ENCODE results near the gene C9orf85. TPM values are rescaled to one million over a fixed set of nuclear protein-coding genes. Genes with fewer than 3 reads are reported as not detected.

The C9orf85 gene
- total and polyA plus RNA-seq, 9 of the 15 experiments (the other 6 are each of a cell fraction or from before 2014, with no cell fraction given), result 6.7 to 17.6 (median 13.0) TPM

DNA sequence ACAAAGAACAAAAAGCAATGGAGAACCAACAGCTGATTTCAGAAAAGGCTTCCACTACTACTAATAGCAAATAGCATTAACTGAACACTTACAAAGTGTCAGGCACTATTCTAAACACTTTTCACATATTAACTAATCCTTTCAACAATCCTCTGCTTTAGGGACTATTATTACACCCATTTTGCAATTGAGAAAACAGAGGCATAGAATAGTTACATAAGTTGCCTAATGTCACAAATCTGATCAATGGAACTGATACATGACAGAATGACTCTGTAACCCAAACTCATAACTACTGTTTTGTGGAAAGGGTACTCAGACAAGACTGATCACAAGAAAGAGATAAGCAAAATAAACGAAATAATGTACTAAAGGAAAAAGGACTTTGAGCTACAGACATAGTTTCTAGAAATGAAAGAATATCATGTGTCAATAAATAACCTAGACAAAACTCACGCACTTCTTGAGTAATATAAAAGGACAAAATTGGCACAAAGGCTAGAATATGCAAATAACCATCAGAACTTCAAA is 31.7 kb upstream of the C9orf85 start:
- H3K79me2 ChIP-seq (ENCODE audit: control insufficient read depth, insufficient read depth, low read length), result peaks cover 76% of the 10 kb centered on the region
- no peak overlapping the region for H2AFZ ChIP-seq (ENCODE audit: low read depth, low read length)
- FAIRE-seq (no peak), DNase-seq (ENCODE audit: extremely low read depth in 1 of 4, low spot score in 3 of 4) (no peak), ATAC-seq (no peak)
- H3K4me1 ChIP-seq (replicated peaks in 1 of 2; ENCODE audit: control insufficient read depth in 2 of 2, insufficient read depth in 2 of 2, low read length in 2 of 2), result no peaks in the 10 kb centered on the region
- H3K36me3 ChIP-seq (ENCODE audit: control insufficient read depth, insufficient read depth, low read length), result peaks cover 2% of the 10 kb centered on the region; the same call in 1 of the 3 replicates
- H3K4me2 ChIP-seq (ENCODE audit: insufficient read depth, low read length), result no peak overlapping the region
- WGBS (ENCODE audit: insufficient coverage, low coverage, missing lambda C conversion rate), result 77% methylated on average over 2 of the region's 2 CpGs
- no peak overlapping the region for H3K4me3 ChIP-seq
- H3K27ac ChIP-seq (ENCODE audit: extremely low read depth, low read depth, low read length), result no peak overlapping the region
- peaks cover 8% of the 10 kb centered on the region; the same call in 1 of the 2 replicates for H3K9me3 ChIP-seq (replicated peaks; ENCODE audit: control insufficient read depth, insufficient read depth, low read depth, low read length)
- intact Hi-C loops (cut with micrococcal nuclease), result no loop called here
- no peaks in the 10 kb centered on the region for H4K20me1 ChIP-seq (replicated peaks; ENCODE audit: control insufficient read depth, insufficient read depth, low read length)
- ChIA-PET CTCF (ENCODE audit: low intra/inter-chr PET ratio) (no interaction called here), POLR2A (no interaction called here)
- H3K27me3 ChIP-seq (ENCODE audit: control insufficient read depth in 2 of 2, insufficient read depth in 2 of 2, low read length in 2 of 2), result no peaks in the 10 kb centered on the region
- BruUV-seq (replicated peaks), result no TSS peak
- in situ Hi-C loops (cut with MboI), result no loop called here
- no peak overlapping the region for H3K9ac ChIP-seq (ENCODE audit: insufficient read depth in 1 of 2, low read depth in 2 of 2, low read length in 2 of 2)
- H3K9me1 ChIP-seq (ENCODE audit: control insufficient read depth, insufficient read depth, low read length), result no peaks in the 10 kb centered on the region
- TF ChIP-seq SIN3A (IDR thresholded peaks at IDR 0.05; ENCODE audit: borderline replicate concordance in 2 of 2, control insufficient read depth in 1 of 2, low read depth in 2 of 2, low read length in 2 of 2) (no peak), POLR2AphosphoS5 (IDR thresholded peaks at IDR 0.05; ENCODE audit: control insufficient read depth, insufficient read depth, low read depth, low read length) (no peak), ZNF444 (CRISPR knock-in tag; IDR thresholded peaks at IDR 0.05) (no peak), KDM2B (CRISPR knock-in tag; IDR thresholded peaks at IDR 0.05) (no peak), MEF2D (tag; conservative IDR thresholded peaks at IDR 0.05; ENCODE audit: low read depth) (no peak), SMAD3 (CRISPR knock-in tag; conservative IDR thresholded peaks at IDR 0.05) (no peak), MCM3 (IDR thresholded peaks at IDR 0.05) (no peak), PML (IDR thresholded peaks at IDR 0.05; ENCODE audit: low read length) (no peak), ZNF324 (CRISPR knock-in tag; IDR thresholded peaks at IDR 0.05) (no peak), HDAC8 (tag; IDR thresholded peaks at IDR 0.05) (no peak), NCOA1 (IDR thresholded peaks at IDR 0.05; ENCODE audit: low read depth) (no peak)
- TF ChIP-seq, protein P1, sequence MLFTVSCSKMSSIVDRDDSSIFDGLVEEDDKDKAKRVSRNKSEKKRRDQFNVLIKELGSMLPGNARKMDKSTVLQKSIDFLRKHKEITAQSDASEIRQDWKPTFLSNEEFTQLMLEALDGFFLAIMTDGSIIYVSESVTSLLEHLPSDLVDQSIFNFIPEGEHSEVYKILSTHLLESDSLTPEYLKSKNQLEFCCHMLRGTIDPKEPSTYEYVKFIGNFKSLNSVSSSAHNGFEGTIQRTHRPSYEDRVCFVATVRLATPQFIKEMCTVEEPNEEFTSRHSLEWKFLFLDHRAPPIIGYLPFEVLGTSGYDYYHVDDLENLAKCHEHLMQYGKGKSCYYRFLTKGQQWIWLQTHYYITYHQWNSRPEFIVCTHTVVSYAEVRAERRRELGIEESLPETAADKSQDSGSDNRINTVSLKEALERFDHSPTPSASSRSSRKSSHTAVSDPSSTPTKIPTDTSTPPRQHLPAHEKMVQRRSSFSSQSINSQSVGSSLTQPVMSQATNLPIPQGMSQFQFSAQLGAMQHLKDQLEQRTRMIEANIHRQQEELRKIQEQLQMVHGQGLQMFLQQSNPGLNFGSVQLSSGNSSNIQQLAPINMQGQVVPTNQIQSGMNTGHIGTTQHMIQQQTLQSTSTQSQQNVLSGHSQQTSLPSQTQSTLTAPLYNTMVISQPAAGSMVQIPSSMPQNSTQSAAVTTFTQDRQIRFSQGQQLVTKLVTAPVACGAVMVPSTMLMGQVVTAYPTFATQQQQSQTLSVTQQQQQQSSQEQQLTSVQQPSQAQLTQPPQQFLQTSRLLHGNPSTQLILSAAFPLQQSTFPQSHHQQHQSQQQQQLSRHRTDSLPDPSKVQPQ (CRISPR knock-in tag; IDR thresholded peaks at IDR 0.05; ENCODE audit: borderline replicate concordance), result no peak
- TF ChIP-seq, protein P2, sequence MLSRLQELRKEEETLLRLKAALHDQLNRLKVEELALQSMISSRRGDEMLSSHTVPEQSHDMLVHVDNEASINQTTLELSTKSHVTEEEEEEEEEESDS (CRISPR knock-in tag; IDR thresholded peaks at IDR 0.05), result no peak
- TF ChIP-seq, protein P3, sequence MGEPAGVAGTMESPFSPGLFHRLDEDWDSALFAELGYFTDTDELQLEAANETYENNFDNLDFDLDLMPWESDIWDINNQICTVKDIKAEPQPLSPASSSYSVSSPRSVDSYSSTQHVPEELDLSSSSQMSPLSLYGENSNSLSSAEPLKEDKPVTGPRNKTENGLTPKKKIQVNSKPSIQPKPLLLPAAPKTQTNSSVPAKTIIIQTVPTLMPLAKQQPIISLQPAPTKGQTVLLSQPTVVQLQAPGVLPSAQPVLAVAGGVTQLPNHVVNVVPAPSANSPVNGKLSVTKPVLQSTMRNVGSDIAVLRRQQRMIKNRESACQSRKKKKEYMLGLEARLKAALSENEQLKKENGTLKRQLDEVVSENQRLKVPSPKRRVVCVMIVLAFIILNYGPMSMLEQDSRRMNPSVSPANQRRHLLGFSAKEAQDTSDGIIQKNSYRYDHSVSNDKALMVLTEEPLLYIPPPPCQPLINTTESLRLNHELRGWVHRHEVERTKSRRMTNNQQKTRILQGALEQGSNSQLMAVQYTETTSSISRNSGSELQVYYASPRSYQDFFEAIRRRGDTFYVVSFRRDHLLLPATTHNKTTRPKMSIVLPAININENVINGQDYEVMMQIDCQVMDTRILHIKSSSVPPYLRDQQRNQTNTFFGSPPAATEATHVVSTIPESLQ (CRISPR knock-in tag; IDR thresholded peaks at IDR 0.05), result no peak
- TF ChIP-seq, protein P4, sequence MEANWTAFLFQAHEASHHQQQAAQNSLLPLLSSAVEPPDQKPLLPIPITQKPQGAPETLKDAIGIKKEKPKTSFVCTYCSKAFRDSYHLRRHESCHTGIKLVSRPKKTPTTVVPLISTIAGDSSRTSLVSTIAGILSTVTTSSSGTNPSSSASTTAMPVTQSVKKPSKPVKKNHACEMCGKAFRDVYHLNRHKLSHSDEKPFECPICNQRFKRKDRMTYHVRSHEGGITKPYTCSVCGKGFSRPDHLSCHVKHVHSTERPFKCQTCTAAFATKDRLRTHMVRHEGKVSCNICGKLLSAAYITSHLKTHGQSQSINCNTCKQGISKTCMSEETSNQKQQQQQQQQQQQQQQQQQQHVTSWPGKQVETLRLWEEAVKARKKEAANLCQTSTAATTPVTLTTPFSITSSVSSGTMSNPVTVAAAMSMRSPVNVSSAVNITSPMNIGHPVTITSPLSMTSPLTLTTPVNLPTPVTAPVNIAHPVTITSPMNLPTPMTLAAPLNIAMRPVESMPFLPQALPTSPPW (CRISPR knock-in tag; IDR thresholded peaks at IDR 0.05), result no peak
